IMR-90 (cell line): ENCODE results near the gene PRSS50. TPM values are rescaled to one million over a fixed set of nuclear protein-coding genes. Genes with fewer than 3 reads are reported as not detected.
A peak's percentile ranks its signal among the peaks of the same experiment; 100 is the strongest.

Experiments
- ATAC-seq: fragments of 200-7000 bp; cut with Tn5 transposase; 2 replicates; pipeline ENCODE4 v1.9.1; 2020; ENCODE audit warnings: low read depth, mild to moderate bottlenecking, moderate library complexity
- BruUV-seq: library from RNA; stranded (reverse); fragments of 400-500 nt; replicated peaks from 2 replicates; lab custom pipeline; 2021; lab: Mats Ljungman, UMichigan
- CTCF ChIA-PET: fragments of 300-600 bp; formaldehyde crosslinking; extraction: SDS; loops from one replicate; lab custom pipeline; 2021; ENCODE audit warnings: antibody characterized with exemption; lab: Yijun Ruan, JAX
- POLR2A ChIA-PET: fragments of 300-600 bp; sonication (Branson Sonifier 250); formaldehyde crosslinking; loops from one replicate; lab custom pipeline; 2022; ENCODE audit warnings: antibody characterized with exemption; ENCODE audit not compliant: unreplicated experiment; lab: Charles Lee
- DNase-seq: peaks from one replicate; pipeline ENCODE4 v3.0.0; 2013
- H2AFZ ChIP-seq: replicated peaks from 2 replicates; pipeline ENCODE3; 2013; ENCODE audit warnings: low read length, mild to moderate bottlenecking; ENCODE audit not compliant: poor library complexity
- H2AK5ac ChIP-seq: 2 replicates; pipeline ENCODE4 v1.6.1; 2013; ENCODE audit warnings: low read depth, low read length, inconsistent platforms
- H2AK9ac ChIP-seq: replicated peaks from 2 replicates; pipeline ENCODE3; 2013; ENCODE audit warnings: mild to moderate bottlenecking, low read depth, low read length, moderate library complexity; ENCODE audit not compliant: poor library complexity
- H2BK120ac ChIP-seq: 2 replicates; pipeline ENCODE4 v1.6.1; 2013; ENCODE audit warnings: low read depth, low read length, inconsistent platforms
- H2BK15ac ChIP-seq: 3 replicates; pipeline ENCODE4 v1.6.1; 2013; ENCODE audit warnings: low read depth, low read length, inconsistent platforms
- H2BK20ac ChIP-seq: 2 replicates; pipeline ENCODE4 v1.6.1; 2013; ENCODE audit warnings: low read depth, mild to moderate bottlenecking, inconsistent platforms, low read length, moderate library complexity
- H2BK5ac ChIP-seq: 2 replicates; pipeline ENCODE4 v1.6.1; 2013; ENCODE audit warnings: mild to moderate bottlenecking, low read depth, low read length, inconsistent platforms; ENCODE audit not compliant: poor library complexity, severe bottlenecking
- H3K14ac ChIP-seq: replicated peaks from 2 replicates; pipeline ENCODE4 v1.6.1; 2013; ENCODE audit warnings: low read depth, low read length, inconsistent platforms
- H3K18ac ChIP-seq: 2 replicates; pipeline ENCODE4 v1.6.1; 2013; ENCODE audit warnings: low read depth, low read length, control low read depth
- H3K23ac ChIP-seq: 2 replicates; pipeline ENCODE4 v1.6.1; 2013; ENCODE audit warnings: low read depth, low read length, inconsistent platforms
- H3K27ac ChIP-seq: 2 replicates; pipeline ENCODE4 v1.5.1; 2013; ENCODE audit warnings: mild to moderate bottlenecking, control low read depth, low read length; ENCODE audit not compliant: insufficient read depth
- H3K27me3 ChIP-seq: 2 replicates; pipeline ENCODE4 v1.6.1; 2013; ENCODE audit warnings: low read length; ENCODE audit not compliant: control insufficient read depth, insufficient read depth
- H3K36me3 ChIP-seq: 2 replicates; pipeline ENCODE4 v1.6.1; 2013; ENCODE audit warnings: low read length, mixed read lengths; ENCODE audit not compliant: control insufficient read depth, insufficient read depth
- H3K4ac ChIP-seq: 2 replicates; pipeline ENCODE4 v1.6.1; 2013; ENCODE audit warnings: low read depth, low read length, inconsistent platforms
- H3K4me1 ChIP-seq: 2 replicates; pipeline ENCODE4 v1.6.1; 2013; ENCODE audit warnings: low read length, mixed read lengths; ENCODE audit not compliant: control insufficient read depth, insufficient read depth
- H3K4me2 ChIP-seq: 2 replicates; pipeline ENCODE4 v1.6.1; 2013; ENCODE audit warnings: low read depth, mild to moderate bottlenecking, control low read depth, low read length, moderate library complexity
- H3K4me3 ChIP-seq: 2 replicates; pipeline ENCODE4 v1.5.1; 2013; ENCODE audit warnings: low read depth, mild to moderate bottlenecking, control low read depth, low read length, moderate library complexity; ENCODE audit not compliant: insufficient read depth
- H3K56ac ChIP-seq: 2 replicates; pipeline ENCODE4 v1.6.1; 2013; ENCODE audit warnings: low read length, inconsistent platforms; ENCODE audit not compliant: insufficient read depth; ENCODE audit errors: extremely low read depth
- H3K79me1 ChIP-seq, 2 experiments: 2 replicates each; pipeline ENCODE4 v1.6.1; 2013; ENCODE audit warnings: low read length in 2 of 2, inconsistent platforms in 1 of 2, low read depth in 1 of 2
- H3K9ac ChIP-seq: 2 replicates; pipeline ENCODE4 v1.6.1; 2013; ENCODE audit warnings: low read depth, low read length, control low read depth
- H3K9me1 ChIP-seq: 2 replicates; pipeline ENCODE4 v1.6.1; 2013; ENCODE audit warnings: low read length, inconsistent platforms; ENCODE audit not compliant: insufficient read depth
- H3K9me3 ChIP-seq: 2 replicates; pipeline ENCODE4 v1.6.1; 2013; ENCODE audit warnings: low read length; ENCODE audit not compliant: control insufficient read depth, insufficient read depth
- H4K20me1 ChIP-seq: 2 replicates; pipeline ENCODE4 v1.6.1; 2013; ENCODE audit warnings: low read length, inconsistent platforms; ENCODE audit not compliant: insufficient read depth
- H4K5ac ChIP-seq: 2 replicates; pipeline ENCODE4 v1.6.1; 2013; ENCODE audit warnings: mild to moderate bottlenecking, low read depth, low read length, control low read depth
- H4K8ac ChIP-seq, 2 experiments: 2 replicates each; pipeline ENCODE4 v1.6.1; 2013; ENCODE audit warnings: low read depth in 2 of 2, low read length in 2 of 2, control low read depth in 1 of 2, inconsistent platforms in 1 of 2
- H4K91ac ChIP-seq: 2 replicates; pipeline ENCODE4 v1.6.1; 2013; ENCODE audit warnings: low read depth, low read length, inconsistent platforms; ENCODE audit not compliant: insufficient read depth
- BHLHE40 ChIP-seq: fragments of 150-350 bp; IDR thresholded peaks from 2 replicates; pipeline ENCODE4 v1.6.1; 2016; ENCODE audit warnings: mild to moderate bottlenecking, low read depth, low read length
- CHD1 ChIP-seq: IDR thresholded peaks from 2 replicates; pipeline ENCODE4 v1.6.1; 2012; ENCODE audit warnings: low read depth, low read length, improper control_type of control experiment
- POLR2A ChIP-seq: IDR thresholded peaks from 2 replicates; pipeline ENCODE4 v1.6.1; 2012; ENCODE audit warnings: mild to moderate bottlenecking, low read depth, low read length
- RAD21 ChIP-seq: IDR thresholded peaks from 2 replicates; pipeline ENCODE4 v1.6.1; 2012; ENCODE audit warnings: low read length, improper control_type of control experiment
- RFX5 ChIP-seq: IDR thresholded peaks from 2 replicates; pipeline ENCODE4 v1.8.0; 2012; ENCODE audit warnings: low read depth, mild to moderate bottlenecking, low read length, moderate library complexity
- SMC3 ChIP-seq: fragments of 150-350 bp; IDR thresholded peaks from 2 replicates; pipeline ENCODE4 v1.6.1; 2016; ENCODE audit warnings: low read depth, mild to moderate bottlenecking, antibody characterized with exemption, low read length, moderate library complexity
- WGBS, 2 experiments: methylation state at CpG; one replicate each; pipeline versions ENCODE4 v1.1.5 to v1.1.7; 2013; ENCODE audit warnings: missing lambda C conversion rate in 2 of 2; ENCODE audit not compliant: insufficient read length in 1 of 2; ENCODE audit errors: extremely low coverage in 2 of 2; 5-methylcytosine and 5-hydroxymethylcytosine counted together
- dilution Hi-C: fragments of 300-500 bp; cut with HindIII; formaldehyde crosslinking; loops from one replicate; pipeline ENCODE4 v1.14.3; 2018; ENCODE audit warnings: low sequenced_read_pairs; ENCODE audit not compliant: unreplicated experiment
- in situ Hi-C: fragments of 300-500 bp; cut with MboI; formaldehyde crosslinking; loops from 3 replicates; pipeline ENCODE4 v1.14.3; 2019; ENCODE audit warnings: low sequenced_read_pairs, inconsistent platforms, mixed read lengths
- intact Hi-C: fragments of 100-400 bp; cut with micrococcal nuclease; formaldehyde crosslinking; loops from 2 replicates; pipeline ENCODE4 v1.10.0; 2022
- polyA plus RNA-seq, 3 experiments: library from polyadenylated mRNA; depleted of rRNA; stranded (reverse); fragments of >200 nt; gene quantifications; 2 replicates each; pipeline ENCODE4 v1.2.3, GENCODE V29; 2012; ENCODE audit warnings: low replicate concordance in 1 of 3
- total RNA-seq: library from RNA; depleted of rRNA; stranded (reverse); fragments of >200 nt; gene quantifications from 2 replicates; pipeline ENCODE4 v1.2.3, GENCODE V29; 2012
- TF ChIP-seq, protein P1 (sequence below): fragments of 150-350 bp; IDR thresholded peaks from 2 replicates; pipeline ENCODE4 v1.6.1; 2017; ENCODE audit warnings: mild to moderate bottlenecking, antibody characterized with exemption, low read length, low read depth

The PRSS50 gene
- total and polyA plus RNA-seq, 2 of the 4 experiments (the other 2 are of a cell fraction), result not detected

DNA sequence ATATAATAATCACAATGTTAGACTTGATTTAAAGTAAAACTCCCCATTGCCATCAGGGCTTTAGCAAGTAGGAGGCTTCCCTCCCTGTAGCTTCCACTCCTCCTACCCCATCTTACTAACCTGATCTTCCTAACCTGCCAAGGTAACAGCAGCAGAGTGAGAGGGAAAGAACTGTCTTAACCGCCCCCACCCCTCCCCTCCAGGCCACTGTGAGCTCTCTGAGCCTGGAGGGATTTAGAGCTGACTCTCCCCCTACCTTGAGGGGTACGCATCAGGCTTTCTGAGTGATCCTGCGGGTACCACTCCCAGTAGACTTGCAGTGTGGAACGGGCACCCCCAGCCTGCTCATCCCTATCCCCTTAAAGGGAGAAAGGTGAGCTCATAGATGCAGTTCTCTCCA is 11.4 kb upstream of the PRSS50 start:
- Histone ChIP-seq H4K8ac (no peak overlapping the region), H2BK120ac (no peak overlapping the region), H3K14ac (no peak overlapping the region), H2AFZ (peak overlapping the region; percentile 56), H2BK5ac (no peak overlapping the region), H3K4me3 (no peak overlapping the region), H3K4me1 (no peaks in the 10 kb centered on the region), H3K27me3 (peaks cover 15% of the 10 kb centered on the region), H3K4me2 (no peak overlapping the region), H4K20me1 (no peaks in the 10 kb centered on the region), H3K36me3 (no peaks in the 10 kb centered on the region), H3K56ac (no peak overlapping the region), H3K27ac (no peak overlapping the region), H3K9me1 (no peaks in the 10 kb centered on the region), H2BK15ac (no peak overlapping the region), H3K9me3 (no peaks in the 10 kb centered on the region), H3K4ac (no peak overlapping the region), H3K18ac (no peak overlapping the region), H2AK9ac (no peak overlapping the region), H3K23ac (no peak overlapping the region), H3K9ac (no peak overlapping the region), H2AK5ac (no peak overlapping the region), H3K79me1 (no peaks in the 10 kb centered on the region), H4K91ac (no peak overlapping the region), H4K5ac (no peak overlapping the region), H2BK20ac (no peak overlapping the region)
- intact Hi-C loops, result loop anchor here (5.0 kb wide), 1 partner anchor 98 kb away; no protein-coding TSS in a partner anchor
- dilution Hi-C loops, result no loop called here
- DNase-seq (no peak), ATAC-seq (no peak)
- in situ Hi-C loops, result no loop called here
- CTCF ChIA-PET, result no interaction called here
- POLR2A ChIA-PET, result no interaction called here
- WGBS, 2 experiments, result no CpG with 5 or more reads among the region's 4 CpGs
- TF ChIP-seq CHD1 (no peak), RAD21 (no peak), SMC3 (no peak), RFX5 (no peak), POLR2A (no peak), BHLHE40 (no peak)
- TF ChIP-seq, protein P1, sequence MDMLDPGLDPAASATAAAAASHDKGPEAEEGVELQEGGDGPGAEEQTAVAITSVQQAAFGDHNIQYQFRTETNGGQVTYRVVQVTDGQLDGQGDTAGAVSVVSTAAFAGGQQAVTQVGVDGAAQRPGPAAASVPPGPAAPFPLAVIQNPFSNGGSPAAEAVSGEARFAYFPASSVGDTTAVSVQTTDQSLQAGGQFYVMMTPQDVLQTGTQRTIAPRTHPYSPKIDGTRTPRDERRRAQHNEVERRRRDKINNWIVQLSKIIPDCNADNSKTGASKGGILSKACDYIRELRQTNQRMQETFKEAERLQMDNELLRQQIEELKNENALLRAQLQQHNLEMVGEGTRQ, result no peak
- no TSS peak for BruUV-seq
